ENCODE results near the gene SPRN.

GRCh38 chr10:133421336-133422222 is 2.8 kb downstream of the SPRN start:
- TF ChIP-seq, protein P1, sequence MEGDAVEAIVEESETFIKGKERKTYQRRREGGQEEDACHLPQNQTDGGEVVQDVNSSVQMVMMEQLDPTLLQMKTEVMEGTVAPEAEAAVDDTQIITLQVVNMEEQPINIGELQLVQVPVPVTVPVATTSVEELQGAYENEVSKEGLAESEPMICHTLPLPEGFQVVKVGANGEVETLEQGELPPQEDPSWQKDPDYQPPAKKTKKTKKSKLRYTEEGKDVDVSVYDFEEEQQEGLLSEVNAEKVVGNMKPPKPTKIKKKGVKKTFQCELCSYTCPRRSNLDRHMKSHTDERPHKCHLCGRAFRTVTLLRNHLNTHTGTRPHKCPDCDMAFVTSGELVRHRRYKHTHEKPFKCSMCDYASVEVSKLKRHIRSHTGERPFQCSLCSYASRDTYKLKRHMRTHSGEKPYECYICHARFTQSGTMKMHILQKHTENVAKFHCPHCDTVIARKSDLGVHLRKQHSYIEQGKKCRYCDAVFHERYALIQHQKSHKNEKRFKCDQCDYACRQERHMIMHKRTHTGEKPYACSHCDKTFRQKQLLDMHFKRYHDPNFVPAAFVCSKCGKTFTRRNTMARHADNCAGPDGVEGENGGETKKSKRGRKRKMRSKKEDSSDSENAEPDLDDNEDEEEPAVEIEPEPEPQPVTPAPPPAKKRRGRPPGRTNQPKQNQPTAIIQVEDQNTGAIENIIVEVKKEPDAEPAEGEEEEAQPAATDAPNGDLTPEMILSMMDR (conservative IDR thresholded peaks at IDR 0.05 in 1 of 2, IDR thresholded peaks at IDR 0.05 in 1 of 2; ENCODE audit: extremely low read depth in 1 of 2, insufficient read depth in 1 of 2, low read depth in 1 of 2, low read length in 2 of 2): no peak
- no peak for TF ChIP-seq EZH2 (IDR thresholded peaks at IDR 0.05; ENCODE audit: borderline replicate concordance, low read length)
